HG03045 (cell line): ENCODE measurements around the gene MDFI.

Experiments
- ATAC-seq: cut with Tn5 transposase; IDR thresholded peaks from one replicate; pipeline ENCODE4 v1.9.1; 2021; ENCODE audit warnings: mild to moderate bottlenecking, moderate library complexity; ENCODE audit not compliant: unreplicated experiment

Gene MDFI

DNA sequence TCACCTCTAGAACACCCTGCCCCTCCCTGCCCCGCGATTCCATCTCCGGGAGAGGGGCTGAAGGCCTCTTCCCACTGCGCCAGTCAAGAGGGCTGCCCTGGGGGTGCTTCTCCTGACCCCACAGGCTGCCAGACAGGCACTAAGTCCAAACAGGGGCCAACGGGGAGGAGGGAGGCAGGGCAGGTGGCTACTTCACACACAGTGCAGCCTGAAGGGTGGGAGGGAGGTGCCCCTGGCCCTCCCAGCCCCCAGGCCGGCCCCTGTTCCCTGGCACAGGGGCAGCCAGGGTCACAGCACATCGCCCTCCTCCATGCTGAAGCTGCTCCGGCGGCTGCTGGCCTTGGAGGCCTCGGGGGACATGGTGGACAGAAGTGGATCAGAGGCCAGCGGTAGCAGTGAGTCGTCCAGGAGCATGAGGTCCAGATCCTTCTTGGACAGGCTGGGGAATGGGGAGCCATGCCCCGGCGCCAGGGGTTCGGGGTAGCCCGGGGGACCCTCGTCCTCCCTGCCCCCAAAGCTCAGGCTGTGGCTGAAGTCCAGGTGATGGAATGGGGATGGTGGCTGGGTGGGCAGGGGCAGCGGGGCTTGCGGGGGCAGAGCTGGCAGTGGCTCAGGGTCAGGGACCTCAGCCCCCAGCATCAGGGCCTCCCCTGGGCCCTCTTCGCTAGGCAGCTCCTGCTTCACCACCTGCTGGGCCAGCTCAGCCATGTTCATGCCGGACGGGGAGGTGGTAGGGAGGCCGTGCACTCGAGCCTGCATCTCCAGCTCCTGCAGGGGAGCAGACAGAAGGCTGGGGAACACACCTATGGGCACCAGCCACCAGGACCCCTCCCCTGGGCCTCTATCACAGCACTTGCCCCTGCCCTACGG is 46.3 kb downstream of the MDFI start:
- ATAC-seq: no peak

DNA sequence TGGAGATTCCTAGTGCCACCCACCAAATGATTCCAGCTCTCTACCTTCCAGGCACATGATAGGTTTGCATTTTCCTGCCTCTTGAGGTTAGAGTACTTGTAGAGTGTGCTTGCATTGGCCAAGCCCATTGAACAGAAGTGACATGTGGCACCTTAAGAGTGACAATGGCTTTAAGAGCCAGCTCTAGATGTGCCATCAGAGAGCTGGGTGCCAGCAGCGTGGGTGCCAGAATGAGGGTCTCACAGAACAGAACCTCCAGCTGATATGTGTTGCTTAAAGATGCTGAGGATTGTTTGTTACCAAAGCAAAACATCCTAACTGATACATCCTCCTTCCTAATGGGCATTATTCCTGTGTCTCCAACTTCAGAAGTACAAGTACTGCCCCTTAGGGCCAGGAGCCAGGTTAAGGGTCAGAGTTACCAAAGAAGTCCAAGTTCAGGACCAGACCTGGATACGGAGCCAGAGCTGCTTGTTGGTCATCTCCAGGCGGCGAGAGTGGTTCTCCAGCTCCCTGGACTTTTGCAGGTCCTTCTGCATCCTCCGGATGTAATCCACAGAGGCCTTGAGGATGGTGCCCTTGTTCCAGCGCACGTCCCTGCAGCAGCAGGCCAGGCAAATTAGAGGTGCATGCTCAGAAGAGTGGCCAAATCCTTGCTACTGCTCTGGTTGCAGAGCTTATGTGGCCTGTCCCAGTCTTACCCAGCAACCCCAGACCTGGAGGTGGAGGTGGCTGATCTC is 47.5 kb downstream of the MDFI start:
- no peak for ATAC-seq

DNA sequence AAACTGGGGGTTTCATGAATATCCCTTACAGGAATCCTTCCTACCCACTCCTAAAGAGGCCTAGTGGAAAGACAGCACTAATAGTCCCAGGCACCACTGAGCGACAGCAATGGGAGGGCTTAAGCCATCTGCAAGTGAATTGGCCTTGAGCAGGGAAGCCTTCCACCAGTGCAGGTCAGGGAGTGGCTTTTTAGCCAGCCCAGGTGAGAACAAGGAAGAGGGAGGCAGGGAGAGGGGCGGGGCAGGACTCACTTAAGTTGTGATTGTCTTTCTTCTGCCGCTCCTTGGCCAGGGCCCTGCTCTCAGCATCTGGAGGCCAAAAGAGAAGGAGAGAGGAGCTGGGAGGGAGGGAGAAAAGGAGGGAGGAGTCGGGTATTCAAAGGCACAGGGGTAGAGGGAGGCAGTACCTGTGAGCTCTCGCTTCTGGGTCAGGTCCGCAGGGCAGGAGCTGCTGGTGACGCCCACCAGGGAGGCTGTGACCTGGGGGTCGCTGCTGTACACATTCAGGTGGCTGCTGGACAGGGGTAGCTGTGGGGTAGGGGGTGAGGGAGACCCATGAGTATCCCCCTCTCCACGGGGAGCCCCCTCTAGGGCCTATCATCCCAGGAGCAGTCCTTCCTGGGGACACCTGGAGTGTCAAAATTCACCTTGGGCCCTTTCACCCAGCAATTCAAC is 49.4 kb downstream of the MDFI start:
- ATAC-seq: no peak

DNA sequence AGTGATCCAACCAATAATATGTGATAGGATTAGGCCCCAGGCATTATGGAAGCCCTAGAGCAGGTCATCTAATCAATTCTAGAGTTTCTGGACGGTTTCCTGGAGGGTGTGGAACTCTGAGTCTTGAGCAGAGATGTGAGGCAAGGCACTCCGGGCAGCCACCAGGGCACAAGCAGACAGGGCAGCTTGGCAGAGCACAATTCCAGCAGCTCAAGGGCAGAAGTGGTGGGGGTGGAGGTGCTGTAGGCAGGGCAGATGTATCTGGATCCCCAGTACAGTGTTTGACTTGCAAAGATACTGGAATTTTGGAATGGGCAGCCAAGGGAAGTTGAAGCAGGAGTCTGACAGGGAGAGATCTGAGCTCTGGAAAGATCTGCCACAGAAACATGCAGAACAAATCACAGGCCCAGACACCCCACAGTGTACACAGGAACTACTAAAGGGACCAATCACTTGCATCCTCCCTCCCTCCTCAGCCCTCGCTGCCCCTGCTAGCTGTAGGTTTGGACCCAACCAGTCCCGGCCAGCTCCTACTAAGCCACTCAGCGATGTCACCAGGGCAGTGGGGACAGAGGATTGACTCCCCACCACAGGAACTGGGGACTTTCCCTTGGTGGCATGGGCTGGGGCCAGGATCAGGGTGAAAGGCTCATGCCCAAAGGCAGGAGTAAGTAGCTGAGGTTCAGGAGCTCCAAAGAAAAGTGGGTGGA is 50.1 kb downstream of the MDFI start:
- no peak for ATAC-seq

DNA sequence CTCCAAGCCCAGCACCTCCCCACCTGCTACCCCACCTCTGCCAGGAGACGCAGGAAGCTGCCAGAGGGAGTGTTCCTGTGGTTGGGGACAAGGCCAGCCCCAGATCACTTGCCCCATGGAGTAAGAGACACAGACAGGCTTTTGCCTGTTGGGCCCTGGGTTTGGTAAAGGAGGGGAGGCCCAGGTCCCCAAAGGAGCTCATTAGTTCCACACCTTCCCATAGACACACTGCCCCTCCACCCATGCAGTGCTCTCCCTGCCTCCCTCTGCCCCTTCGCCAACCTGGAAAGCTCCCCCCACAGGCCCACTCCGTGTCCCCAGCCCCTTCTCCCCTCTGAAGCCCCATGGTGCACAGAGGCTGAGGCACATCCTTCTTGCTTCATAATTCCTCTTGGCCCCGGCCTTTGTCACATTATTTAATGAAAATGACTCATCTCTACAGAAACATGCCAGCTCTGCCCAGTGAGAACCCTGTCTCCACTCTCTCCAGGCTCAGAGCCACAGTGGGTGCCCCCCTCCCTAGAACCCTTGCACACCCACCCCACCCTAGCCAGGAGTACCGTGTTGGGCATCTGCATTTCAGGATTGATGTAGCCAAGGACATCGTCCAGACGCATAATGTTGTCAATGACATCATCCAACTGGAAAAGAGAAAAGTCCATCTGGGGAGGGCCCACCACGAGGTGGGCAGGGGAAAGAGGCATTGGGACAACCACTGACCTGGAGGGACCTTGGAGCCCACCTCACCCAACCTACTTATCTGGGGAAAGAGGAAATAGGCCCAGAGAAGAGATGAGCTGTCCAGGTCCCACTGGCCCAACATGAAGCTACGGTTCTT is 51.1 kb downstream of the MDFI start:
- ATAC-seq: no peak

DNA sequence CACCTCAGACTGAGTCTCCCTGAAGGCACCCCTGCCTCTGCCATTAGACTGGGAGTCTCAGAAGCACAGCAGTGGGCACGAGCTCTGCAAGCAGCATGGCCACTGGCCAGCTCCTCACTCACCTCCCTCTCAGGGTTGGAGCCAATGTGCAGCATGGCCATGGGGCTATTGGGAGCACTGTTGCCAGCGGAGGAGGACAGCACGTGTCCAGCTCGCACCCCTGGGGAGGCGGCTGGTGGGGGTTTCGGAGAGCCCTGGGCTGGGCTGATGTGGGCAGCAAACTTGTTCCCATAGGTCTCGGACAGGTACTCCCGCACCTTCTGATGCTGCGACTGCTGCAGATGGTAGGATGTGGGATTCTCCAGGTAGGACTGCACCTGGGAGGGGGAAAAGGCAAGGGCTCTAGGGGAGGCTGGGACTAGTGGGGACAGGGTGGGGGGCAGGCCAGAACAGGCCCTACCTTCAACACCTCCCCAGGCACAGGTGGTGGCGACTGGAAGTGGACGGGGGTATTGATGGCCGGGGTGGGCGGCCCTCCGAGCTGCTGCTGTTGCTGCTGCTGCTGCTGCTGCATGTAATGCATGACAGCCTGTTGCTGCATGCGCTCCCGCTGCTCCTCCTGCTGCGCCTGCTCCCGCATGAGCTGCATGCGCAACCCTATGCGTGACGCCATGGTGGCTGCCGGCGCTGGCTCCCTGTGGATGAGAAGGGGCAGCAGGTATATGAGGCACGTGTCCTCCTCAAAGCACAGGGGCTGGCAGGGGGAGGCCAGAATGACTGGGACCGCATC is 52.5 kb downstream of the MDFI start:
- no peak for ATAC-seq

DNA sequence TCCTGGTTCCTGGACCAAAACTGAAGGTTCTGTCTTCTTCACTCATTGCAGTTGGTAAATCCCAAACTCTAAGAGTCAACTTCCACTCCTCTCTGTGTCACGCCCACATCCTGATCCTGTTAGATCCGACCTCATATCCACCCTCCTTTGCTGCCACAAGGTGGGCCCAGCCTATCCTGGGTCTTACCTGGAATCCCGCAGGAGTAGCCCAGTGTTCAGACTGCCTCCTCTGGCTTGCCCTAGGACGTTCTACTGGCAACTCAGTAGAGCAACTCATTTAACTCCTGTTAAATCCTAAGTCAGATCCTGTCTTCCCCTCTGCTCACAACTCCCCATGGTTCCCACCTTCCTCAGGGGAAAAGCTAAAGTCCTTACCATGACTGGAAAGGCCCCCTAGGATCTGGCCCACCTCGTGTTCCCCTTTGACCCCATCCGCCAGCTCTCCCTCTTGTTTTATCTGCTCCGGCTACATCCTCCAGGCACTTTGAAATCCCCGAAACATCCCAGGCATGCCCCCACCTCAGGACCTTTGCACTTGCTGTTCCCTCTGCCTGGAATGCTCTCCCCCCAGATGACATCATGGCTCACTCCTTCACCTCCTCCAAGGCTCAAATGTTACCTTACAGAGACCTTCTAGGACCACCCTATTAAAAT is 53.3 kb downstream of the MDFI start:
- no peak for ATAC-seq

DNA sequence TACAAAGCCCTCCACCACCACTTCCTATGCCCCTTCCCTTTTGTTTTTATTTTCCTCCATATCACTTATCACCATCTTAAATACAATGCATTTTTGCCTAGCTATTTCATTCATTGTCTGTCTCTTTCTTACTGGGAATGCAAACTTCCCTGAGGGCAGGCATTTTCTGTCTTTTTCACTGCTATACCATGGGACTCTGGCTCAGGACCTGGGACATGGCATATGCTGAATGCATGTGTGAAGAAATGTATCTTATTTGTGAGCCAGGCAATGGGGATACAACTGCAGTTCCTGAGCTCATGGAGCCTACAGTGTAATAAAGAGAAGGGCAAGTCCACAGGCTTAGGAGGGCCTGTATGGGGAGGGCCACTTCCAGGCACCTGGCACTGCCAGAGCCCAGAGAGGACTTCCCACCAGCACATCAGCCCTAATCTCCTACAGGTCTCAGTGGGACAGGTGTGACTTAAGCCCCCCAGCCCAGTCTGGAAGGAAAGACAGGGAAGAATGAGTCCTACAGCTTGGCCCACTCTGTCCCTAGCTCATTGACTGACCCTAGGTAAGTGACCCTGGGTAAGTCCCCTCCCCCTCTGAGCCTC is 53.9 kb downstream of the MDFI start:
- ATAC-seq: no peak

DNA sequence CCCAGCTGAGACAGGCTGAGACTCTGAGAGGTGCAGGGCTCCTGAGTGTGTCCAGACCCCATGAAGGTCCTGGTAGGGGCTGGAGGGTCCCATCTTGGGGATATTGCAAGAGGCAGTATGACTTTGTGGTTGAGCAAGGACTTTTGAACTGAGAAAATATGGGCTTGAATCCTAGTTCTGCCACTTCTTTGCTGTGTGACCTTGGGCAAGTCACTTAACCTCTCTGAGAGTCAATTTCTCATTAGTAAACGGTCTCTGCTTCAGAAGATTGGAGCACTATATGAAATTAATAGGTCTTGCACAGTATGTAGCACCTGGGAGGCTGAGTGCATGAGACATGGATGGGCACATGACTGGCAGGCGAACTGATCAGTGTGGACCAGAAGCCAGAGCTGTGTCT is 54.5 kb downstream of the MDFI start:
- ATAC-seq: no peak

DNA sequence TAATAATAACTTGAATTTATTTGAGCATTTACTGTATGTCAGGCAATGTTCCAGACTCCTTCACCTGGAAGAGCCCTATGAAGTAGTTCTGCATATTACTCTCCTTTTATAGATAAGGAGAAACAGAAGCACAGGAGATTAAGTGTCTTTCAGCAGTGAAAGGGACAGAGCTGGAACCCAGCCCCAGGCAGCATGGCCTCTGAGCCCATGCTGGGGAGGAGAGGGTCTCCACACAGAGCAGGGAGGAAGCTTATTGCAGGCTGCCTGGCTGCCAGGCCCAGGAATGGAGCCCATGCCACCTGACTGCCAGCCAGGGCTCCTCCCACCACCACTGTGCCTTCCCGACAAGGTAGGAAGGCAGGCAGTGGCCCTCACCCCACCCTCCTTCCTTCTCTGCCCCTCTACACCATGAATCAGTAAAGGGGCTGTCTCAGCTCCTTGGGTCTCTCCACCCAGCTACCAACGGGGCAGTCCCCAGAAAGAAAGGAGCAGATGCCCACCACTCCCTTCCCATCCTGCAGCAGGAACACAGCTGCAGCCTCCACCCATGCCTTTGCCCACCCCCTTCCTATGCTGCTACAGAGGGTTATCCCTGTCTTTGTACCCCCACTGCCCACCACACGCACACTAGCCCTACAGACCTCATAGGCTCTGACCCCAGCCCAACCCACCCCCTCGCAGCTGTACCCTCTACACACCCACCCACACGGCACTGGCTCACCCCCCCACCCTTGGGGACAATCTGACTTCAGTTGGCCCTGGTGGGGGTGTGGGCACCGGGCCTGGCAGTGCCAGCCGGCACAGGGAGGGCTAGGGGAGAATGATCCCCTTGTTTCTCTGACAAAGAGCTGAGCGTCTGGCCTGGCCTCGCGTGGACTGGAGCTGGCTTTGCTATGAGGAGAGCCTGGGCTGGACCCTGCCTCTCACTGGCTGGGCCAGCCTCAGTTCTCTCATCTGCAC is 55.3 kb downstream of the MDFI start:
- ATAC-seq: no peak

DNA sequence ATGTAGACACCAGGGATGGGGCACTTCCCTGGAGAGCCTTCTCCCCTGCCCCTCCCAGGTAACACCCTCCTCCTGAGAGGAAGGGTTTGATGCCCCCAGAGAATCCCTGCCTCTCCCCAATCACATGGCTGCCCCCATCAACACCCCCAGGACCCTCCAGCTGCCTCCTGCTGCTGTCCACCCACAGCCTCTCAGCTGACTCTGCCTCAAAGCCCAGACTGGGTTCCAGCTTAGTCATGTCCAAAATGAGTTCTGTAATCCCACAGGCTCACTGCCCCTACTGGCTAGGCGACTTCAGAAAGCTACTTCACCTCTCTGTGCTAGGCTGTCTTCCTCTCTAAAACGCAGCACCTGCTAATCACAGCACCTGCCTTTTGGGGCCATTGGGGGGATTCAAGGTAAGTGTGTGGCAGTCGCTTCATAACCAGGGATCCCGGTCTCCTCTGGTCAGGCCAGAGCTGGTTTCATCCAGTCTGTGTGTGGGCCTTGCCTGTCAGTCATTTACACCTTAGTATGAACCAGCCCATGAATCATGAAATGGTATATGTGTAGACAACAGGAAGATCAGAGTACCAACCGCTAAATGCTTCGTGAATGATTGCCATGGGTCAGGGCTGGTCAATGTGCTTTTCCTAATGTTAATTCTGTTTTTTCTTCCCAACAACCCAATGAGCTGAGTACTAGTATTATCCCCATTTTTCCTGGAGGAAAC is 56.7 kb downstream of the MDFI start:
- ATAC-seq: no peak

DNA sequence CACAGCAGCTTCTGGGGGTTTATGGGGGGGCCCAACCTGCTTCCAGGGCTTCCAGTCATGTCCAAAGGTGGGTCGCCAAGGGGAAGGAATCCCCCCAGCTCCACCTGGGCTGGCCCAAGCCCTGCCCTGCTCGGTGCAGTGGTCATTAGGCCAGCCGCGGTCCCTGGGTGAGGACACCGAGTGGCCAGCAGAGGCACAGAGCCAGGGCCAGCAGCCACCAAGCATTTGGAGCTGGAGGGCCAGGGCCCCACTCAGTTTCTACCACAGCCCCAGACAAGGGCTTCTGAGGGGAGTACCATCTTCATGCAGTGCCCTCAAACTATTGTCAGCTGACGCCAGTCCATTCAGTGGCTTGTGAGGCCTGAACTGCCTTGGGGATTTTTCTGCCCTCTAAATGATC is 57.6 kb downstream of the MDFI start:
- ATAC-seq: no peak

DNA sequence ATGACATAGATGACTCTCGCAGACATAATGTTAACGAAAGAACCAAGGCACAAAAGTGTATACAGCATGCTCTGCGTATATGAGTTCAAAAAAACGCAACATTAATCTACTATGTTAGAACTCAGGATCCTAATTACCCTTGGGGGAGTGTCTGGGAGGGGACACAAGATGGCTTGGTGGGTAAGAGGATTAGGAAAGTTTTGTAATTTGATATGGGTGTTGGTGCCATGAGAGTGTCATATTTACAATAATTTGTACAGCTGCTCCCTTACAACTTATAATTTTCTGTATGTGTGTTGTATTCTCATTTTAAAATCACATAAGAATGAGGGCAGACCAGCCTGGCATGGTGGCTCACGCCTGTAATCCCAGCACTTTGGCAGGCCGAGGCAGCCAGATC is 58.5 kb downstream of the MDFI start:
- ATAC-seq: no peak

DNA sequence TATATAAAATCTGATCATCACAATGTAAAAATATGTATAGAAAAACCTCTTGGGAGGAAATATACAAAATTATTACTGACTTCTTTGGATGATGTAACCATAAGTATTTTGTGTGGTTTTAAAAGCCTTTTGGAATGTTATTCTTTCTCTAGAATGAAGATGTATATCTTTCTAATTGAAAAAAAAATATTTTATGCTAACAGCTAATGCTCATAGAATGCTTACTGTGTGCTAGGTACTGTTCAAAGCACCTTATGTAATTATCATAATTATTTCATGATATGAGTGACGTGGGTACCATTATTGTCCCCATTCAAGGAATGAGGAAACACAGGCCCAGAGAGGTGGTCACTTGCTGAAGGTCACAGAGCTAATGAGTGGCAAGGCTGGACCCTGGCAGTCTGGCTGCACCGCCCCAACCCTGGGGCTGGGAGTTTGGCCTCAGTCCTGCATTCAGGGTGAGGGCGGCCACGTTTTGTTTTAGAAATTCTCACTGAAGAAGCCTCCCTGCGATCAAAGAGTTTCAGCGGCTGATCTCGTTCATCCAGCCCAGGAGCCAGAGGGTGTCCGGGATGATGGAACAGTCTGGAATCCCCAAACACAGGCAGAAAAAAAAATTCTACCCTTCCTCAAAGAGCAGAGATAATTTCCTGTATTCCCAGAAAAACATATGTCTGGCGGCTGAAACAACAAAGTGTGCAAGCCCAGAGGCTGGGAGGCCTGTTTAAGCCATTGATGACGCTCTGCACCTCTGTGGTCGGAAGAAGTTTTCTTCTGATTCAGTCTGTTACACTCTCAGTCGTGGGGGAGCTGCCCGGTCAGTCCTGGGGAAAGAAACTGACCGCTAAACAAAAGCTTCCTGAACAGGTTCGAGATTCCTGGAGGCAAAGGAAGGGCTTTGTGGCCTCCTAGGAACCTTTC is 59.9 kb downstream of the MDFI start:
- no peak for ATAC-seq

DNA sequence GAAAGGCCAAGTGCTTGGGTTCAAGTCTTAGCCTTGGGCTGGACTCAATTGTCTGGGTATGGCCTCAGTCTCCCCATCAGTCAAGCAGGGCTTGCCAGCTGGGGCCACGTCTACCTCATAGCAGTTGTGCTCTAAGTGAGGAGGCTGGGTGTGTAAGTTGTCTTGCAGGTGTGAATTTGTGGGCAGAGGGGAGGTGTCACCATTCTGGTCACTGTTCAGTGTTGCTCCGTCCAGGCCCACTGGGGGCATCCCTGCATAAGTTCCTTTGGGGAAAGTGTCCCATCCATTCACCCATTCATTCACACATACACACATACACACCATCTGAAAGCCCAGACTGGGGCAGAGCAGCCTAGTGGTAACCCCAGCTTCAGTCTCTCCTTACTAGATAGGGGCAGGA is 60.8 kb downstream of the MDFI start:
- ATAC-seq: no peak
